ENCODE measurements around the gene EPHB2. TPM values are rescaled to one million over a fixed set of nuclear protein-coding genes. Genes with fewer than 3 reads are reported as not detected.

The EPHB2 gene
- polyA plus RNA-seq, 1 donor from 2014 or later, result 22.8 TPM

DNA sequence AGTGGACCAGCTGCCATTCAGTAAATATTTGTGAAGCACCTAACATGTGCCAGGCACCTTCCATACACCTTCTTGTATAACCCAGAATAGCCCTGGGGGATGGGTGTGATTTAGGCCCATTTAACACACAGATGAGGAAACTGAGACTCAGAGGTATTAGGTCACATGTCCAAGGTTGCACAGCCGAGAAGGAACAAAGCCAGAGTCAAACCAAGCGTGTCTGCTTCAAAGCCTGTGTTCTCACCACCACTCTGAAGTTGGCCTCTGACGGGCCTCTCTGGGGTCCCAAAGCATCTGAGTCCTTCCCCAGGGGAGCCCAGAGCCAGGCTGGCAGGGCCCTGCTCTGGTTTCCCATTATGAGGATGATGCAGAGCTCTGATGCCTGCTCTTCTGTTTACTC is 196.9 kb downstream of the EPHB2 start:
- H3F3A ChIP-seq (ENCODE audit: insufficient read depth, low read length, poor library complexity, severe bottlenecking), result no peaks in the 10 kb centered on the region

DNA sequence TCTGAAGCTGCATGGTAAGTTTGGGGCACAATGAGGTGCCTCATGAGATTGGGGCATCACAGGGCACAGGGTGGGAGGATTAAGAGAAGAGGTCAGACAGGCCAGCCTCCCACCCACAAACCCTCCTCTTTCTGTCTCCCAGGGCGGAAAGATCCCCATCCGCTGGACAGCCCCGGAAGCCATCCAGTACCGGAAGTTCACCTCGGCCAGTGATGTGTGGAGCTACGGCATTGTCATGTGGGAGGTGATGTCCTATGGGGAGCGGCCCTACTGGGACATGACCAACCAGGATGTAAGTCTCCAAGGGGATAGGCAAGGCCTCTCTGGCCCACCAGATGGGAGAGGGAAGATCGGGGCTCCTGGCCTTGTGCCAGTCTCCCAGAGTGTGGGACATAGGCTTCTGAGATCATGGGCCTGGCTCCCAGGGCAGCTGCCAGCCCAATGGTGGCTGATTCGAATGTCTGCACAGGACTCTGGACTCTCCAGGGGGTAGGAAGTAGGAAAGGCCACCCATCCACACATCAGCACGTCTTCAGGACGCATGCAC is 198.3 kb downstream of the EPHB2 start:
- Histone ChIP-seq H3K4me3 (ENCODE audit: low read length) (no peak overlapping the region), H3K9ac (ENCODE audit: low read length) (no peak overlapping the region), H3K79me2 (replicated peaks; ENCODE audit: insufficient read depth, low read length) (no peaks in the 10 kb centered on the region), H3K27ac (ENCODE audit: low read length) (no peak overlapping the region), H3K9me3 (ENCODE audit: low read length) (no peaks in the 10 kb centered on the region), H3K27me3 (ENCODE audit: insufficient read depth, low read depth, low read length) (no peaks in the 10 kb centered on the region), H4K20me1 (ENCODE audit: insufficient read depth) (no peaks in the 10 kb centered on the region), H3K36me3 (ENCODE audit: insufficient read depth, low read length) (peaks cover 38% of the 10 kb centered on the region), H2AFZ (ENCODE audit: low read depth, low read length) (no peak overlapping the region), H3K9me2 (ENCODE audit: insufficient read depth, low read length) (no peaks in the 10 kb centered on the region), H3K4me2 (ENCODE audit: low read length) (no peak overlapping the region), H3F3A (ENCODE audit: insufficient read depth, low read length, poor library complexity, severe bottlenecking) (no peaks in the 10 kb centered on the region)
- TF ChIP-seq MXI1 (conservative IDR thresholded peaks at IDR 0.05; ENCODE audit: poor library complexity, severe bottlenecking), result no peak
- TF ChIP-seq, protein P1, sequence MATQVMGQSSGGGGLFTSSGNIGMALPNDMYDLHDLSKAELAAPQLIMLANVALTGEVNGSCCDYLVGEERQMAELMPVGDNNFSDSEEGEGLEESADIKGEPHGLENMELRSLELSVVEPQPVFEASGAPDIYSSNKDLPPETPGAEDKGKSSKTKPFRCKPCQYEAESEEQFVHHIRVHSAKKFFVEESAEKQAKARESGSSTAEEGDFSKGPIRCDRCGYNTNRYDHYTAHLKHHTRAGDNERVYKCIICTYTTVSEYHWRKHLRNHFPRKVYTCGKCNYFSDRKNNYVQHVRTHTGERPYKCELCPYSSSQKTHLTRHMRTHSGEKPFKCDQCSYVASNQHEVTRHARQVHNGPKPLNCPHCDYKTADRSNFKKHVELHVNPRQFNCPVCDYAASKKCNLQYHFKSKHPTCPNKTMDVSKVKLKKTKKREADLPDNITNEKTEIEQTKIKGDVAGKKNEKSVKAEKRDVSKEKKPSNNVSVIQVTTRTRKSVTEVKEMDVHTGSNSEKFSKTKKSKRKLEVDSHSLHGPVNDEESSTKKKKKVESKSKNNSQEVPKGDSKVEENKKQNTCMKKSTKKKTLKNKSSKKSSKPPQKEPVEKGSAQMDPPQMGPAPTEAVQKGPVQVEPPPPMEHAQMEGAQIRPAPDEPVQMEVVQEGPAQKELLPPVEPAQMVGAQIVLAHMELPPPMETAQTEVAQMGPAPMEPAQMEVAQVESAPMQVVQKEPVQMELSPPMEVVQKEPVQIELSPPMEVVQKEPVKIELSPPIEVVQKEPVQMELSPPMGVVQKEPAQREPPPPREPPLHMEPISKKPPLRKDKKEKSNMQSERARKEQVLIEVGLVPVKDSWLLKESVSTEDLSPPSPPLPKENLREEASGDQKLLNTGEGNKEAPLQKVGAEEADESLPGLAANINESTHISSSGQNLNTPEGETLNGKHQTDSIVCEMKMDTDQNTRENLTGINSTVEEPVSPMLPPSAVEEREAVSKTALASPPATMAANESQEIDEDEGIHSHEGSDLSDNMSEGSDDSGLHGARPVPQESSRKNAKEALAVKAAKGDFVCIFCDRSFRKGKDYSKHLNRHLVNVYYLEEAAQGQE (IDR thresholded peaks at IDR 0.05; ENCODE audit: borderline replicate concordance), result no peak
- TF ChIP-seq EP300 (conservative IDR thresholded peaks at IDR 0.05; ENCODE audit: poor library complexity, severe bottlenecking), result no peak
- no peak for TF ChIP-seq TAF1 (IDR thresholded peaks at IDR 0.05; ENCODE audit: low read depth)
- TF ChIP-seq RAD21 (conservative IDR thresholded peaks at IDR 0.05), result no peak
- no peak for TF ChIP-seq SMC3 (conservative IDR thresholded peaks at IDR 0.05; ENCODE audit: poor library complexity)
- TF ChIP-seq, protein P2, sequence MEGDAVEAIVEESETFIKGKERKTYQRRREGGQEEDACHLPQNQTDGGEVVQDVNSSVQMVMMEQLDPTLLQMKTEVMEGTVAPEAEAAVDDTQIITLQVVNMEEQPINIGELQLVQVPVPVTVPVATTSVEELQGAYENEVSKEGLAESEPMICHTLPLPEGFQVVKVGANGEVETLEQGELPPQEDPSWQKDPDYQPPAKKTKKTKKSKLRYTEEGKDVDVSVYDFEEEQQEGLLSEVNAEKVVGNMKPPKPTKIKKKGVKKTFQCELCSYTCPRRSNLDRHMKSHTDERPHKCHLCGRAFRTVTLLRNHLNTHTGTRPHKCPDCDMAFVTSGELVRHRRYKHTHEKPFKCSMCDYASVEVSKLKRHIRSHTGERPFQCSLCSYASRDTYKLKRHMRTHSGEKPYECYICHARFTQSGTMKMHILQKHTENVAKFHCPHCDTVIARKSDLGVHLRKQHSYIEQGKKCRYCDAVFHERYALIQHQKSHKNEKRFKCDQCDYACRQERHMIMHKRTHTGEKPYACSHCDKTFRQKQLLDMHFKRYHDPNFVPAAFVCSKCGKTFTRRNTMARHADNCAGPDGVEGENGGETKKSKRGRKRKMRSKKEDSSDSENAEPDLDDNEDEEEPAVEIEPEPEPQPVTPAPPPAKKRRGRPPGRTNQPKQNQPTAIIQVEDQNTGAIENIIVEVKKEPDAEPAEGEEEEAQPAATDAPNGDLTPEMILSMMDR (IDR thresholded peaks at IDR 0.05; ENCODE audit: poor library complexity, severe bottlenecking), result no peak
- no peak for TF ChIP-seq POLR2AphosphoS5 (IDR thresholded peaks at IDR 0.05)
- TF ChIP-seq EZH2 (IDR thresholded peaks at IDR 0.05; ENCODE audit: borderline replicate concordance, insufficient read depth, low read length, poor library complexity, severe bottlenecking), result no peak

More for the DNA sequence above, 196.9 kb downstream of the EPHB2 start:
- Histone ChIP-seq H3K27me3 (ENCODE audit: insufficient read depth, low read depth, low read length) (no peaks in the 10 kb centered on the region), H3K27ac (ENCODE audit: low read length) (no peak overlapping the region), H3K79me2 (replicated peaks; ENCODE audit: insufficient read depth, low read length) (no peaks in the 10 kb centered on the region), H3K4me3 (ENCODE audit: low read length) (no peak overlapping the region), H2AFZ (ENCODE audit: low read depth, low read length) (no peak overlapping the region), H3K9me3 (ENCODE audit: low read length) (no peaks in the 10 kb centered on the region), H3K4me2 (ENCODE audit: low read length) (no peak overlapping the region), H4K20me1 (ENCODE audit: insufficient read depth) (no peaks in the 10 kb centered on the region), H3K9me2 (ENCODE audit: insufficient read depth, low read length) (no peaks in the 10 kb centered on the region), H3K9ac (ENCODE audit: low read length) (no peak overlapping the region), H3K36me3 (ENCODE audit: insufficient read depth, low read length) (peaks cover 38% of the 10 kb centered on the region)
- TF ChIP-seq SMC3 (conservative IDR thresholded peaks at IDR 0.05; ENCODE audit: poor library complexity) (no peak), EP300 (conservative IDR thresholded peaks at IDR 0.05; ENCODE audit: poor library complexity, severe bottlenecking) (no peak), TAF1 (IDR thresholded peaks at IDR 0.05; ENCODE audit: low read depth) (no peak), EZH2 (IDR thresholded peaks at IDR 0.05; ENCODE audit: borderline replicate concordance, insufficient read depth, low read length, poor library complexity, severe bottlenecking) (no peak), MXI1 (conservative IDR thresholded peaks at IDR 0.05; ENCODE audit: poor library complexity, severe bottlenecking) (no peak), RAD21 (conservative IDR thresholded peaks at IDR 0.05) (no peak), POLR2AphosphoS5 (IDR thresholded peaks at IDR 0.05) (no peak)
- TF ChIP-seq, protein P2 (IDR thresholded peaks at IDR 0.05; ENCODE audit: poor library complexity, severe bottlenecking), result no peak
- TF ChIP-seq, protein P1 (IDR thresholded peaks at IDR 0.05; ENCODE audit: borderline replicate concordance), result no peak
